NB4 (cell line): ENCODE results near the gene EVX1.

Source experiments
- DNase-seq: peaks from one replicate; pipeline ENCODE4 v3.0.0; 2010; ENCODE audit warnings: low read depth
- H3K4me3 ChIP-seq: one replicate; pipeline ENCODE4 v1.5.1; 2011; ENCODE audit warnings: mild to moderate bottlenecking, low read depth, low read length, moderate library complexity
- MYC ChIP-seq: IDR thresholded peaks from 2 replicates; pipeline ENCODE4 v1.6.1; 2011; ENCODE audit warnings: low read depth, low read length
- POLR2A ChIP-seq: IDR thresholded peaks from 2 replicates; pipeline ENCODE4 v1.6.1; 2011; ENCODE audit warnings: mild to moderate bottlenecking; ENCODE audit not compliant: insufficient read length; ENCODE audit errors: extremely low read depth
- TF ChIP-seq, protein P1 (sequence below): IDR thresholded peaks from one replicate; pipeline ENCODE4 v1.5.1; 2012; ENCODE audit warnings: low read depth, low read length
- TF ChIP-seq, protein P2 (sequence below): IDR thresholded peaks from 2 replicates; pipeline ENCODE4 v1.6.1; 2011; ENCODE audit warnings: low read depth, low read length

Gene EVX1

DNA sequence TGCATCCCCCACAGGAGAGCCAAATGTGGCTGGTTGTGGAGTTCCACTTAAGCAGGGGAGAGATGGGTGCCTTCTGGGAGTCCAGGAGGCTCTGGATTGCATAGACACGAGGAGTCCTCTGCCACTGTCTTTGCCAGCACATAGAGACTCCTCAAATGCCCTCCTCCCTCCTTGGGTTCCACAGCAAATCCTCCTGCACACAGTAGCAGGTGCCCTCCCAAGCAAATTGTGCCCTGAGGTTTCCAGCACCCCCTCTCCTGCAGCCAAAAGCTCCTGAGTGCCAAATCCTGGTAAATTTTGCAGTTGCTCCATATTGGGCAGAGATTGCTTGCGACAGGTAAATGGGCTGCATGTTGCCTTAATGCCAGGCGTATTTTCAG lies 5.8 kb downstream of the EVX1 start:
- TF ChIP-seq MYC (no peak), POLR2A (no peak)
- TF ChIP-seq, protein P1, sequence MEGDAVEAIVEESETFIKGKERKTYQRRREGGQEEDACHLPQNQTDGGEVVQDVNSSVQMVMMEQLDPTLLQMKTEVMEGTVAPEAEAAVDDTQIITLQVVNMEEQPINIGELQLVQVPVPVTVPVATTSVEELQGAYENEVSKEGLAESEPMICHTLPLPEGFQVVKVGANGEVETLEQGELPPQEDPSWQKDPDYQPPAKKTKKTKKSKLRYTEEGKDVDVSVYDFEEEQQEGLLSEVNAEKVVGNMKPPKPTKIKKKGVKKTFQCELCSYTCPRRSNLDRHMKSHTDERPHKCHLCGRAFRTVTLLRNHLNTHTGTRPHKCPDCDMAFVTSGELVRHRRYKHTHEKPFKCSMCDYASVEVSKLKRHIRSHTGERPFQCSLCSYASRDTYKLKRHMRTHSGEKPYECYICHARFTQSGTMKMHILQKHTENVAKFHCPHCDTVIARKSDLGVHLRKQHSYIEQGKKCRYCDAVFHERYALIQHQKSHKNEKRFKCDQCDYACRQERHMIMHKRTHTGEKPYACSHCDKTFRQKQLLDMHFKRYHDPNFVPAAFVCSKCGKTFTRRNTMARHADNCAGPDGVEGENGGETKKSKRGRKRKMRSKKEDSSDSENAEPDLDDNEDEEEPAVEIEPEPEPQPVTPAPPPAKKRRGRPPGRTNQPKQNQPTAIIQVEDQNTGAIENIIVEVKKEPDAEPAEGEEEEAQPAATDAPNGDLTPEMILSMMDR, result no peak
- TF ChIP-seq, protein P2, sequence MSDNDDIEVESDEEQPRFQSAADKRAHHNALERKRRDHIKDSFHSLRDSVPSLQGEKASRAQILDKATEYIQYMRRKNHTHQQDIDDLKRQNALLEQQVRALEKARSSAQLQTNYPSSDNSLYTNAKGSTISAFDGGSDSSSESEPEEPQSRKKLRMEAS, result no peak
- no peak for DNase-seq
- no peak overlapping the region for H3K4me3 ChIP-seq

DNA sequence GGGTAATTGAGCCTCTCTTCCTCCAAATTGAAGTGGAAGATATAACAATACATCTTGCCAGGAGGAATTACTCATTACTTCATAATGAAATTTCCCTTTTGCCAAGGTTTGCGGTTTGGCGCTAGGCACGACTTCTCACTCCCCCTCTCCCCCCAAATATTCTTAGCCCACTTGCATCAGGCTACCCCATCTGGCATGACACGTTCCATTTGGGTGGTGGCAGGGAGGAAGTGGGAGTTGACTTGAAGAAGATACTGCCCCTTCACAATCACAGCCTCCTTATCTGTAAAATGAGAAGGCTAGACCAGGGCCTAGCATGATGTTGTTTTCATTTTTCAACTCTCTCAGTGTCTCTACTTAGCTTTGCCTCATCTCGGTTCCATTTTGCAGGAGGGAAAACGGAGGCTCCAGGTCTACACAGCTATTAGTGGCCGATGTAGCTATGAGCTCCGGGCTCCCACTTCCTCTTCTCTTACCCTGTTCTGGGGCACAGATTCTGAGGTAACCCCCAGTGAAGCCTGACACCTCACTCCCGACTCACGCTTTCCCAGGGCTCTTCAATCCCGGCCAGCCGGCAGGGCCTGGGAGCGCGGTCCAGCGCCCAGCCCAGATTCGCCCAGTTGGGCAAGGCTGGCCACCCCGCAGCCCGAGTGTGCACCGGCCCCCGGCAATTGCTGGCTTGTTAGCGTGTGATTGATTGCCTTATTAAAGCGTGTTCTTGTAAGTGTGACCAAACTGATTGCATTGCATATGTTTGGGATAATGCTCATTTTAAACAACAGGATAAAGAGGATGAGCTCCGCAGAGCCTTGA lies 6.5 kb downstream of the EVX1 start:
- TF ChIP-seq MYC, result 0 out of 2 replicates have a peak, but pooled peaks have one; percentile 9
- no peak for TF ChIP-seq POLR2A
- peak; percentile 86 for DNase-seq
- H3K4me3 ChIP-seq, result no peak overlapping the region

DNA sequence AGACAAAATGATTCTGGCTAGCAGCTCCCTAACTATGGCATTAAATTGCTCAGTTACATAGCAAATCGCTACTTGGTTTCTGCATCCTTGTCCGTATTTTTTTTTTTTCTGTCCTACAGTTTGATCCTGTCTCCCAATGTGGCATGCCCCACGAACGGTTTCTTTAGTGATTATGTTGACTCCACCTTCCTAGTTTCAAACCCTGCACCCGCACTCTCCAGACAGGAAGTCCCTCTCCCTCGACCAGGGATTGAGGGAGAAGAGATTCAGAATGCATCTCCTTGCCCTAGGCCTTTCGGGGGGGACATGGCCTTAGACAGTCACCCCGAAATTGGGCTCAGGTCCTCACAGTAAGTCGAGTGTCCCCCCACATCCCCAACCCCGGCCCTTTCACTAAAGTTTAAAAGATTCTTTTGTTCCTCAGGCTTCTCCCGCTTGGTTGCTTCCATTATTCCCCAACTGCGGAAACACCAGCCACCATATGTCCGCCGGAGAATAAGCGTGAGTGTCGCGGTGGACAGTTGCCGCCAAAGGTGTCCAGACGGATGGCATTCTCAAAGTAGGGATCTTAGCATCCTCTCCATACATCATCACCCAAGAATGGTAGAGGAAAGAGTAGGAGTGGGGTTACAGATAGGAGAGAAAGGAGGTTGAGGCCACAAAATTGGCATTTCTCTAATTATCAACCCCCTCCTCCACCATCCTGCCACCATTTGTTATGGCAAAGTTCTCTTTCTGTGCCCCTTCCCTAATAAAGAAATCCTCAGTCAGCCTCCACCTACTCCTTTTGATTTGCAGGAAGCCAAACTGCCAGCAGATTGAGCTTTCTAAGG lies 7.3 kb downstream of the EVX1 start:
- DNase-seq, result no peak
- no peak overlapping the region for H3K4me3 ChIP-seq
- TF ChIP-seq, protein P1, result no peak
- TF ChIP-seq POLR2A, result no peak
- no peak for TF ChIP-seq MYC
- TF ChIP-seq, protein P2, result no peak

DNA sequence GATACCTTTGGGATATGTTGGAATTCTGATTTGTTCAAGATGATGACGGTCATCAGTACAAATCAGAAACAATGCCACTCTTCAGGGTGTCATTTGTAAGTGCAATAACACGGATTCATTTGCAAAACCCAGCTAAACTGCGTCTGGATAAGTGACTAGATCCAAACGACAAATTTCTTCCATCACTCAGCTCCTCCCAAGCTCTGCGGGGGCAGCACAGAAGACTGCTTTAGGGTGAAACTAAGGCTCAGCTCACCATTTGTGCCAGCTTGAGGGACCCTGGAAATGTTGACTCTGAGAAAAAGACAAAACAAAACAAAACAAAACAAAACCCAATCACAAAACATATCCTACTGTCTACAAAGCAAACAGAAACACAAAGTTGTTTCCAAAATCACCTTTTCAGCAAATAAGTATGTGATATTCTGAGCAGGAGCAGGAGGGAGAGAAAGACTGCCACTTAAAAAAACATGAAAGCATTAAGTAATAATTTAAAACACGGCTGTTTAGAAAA lies 8.0 kb downstream of the EVX1 start:
- TF ChIP-seq POLR2A (no peak), MYC (no peak)
- TF ChIP-seq, protein P2, result no peak
- TF ChIP-seq, protein P1, result no peak
- no peak for DNase-seq
- no peak overlapping the region for H3K4me3 ChIP-seq

DNA sequence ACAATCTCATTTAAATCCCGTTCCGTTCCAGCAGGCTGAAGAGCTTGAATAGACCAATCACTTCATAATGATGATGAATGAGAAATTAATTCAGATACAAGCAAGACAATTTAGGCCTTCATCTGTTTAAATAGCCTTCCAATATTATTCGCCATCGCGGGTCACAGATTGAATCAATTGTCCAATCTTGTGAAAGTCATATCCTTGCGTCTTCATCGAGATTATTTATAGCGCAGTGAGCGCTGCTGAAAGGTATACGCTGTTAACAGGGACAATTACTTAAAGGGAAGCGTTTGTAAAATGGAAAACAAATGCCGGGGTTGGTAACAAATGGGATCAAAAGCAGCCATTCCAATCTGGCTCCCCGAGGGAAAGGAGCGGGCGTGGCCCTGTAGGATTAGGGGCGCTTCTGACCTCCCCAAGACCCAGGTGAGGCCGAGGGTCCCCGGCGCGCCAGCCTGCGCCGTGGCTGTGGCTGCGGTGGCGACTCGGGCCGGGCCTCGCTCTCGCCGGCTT lies 8.6 kb downstream of the EVX1 start:
- TF ChIP-seq, protein P1, result no peak
- TF ChIP-seq MYC, result no peak
- TF ChIP-seq POLR2A, result no peak
- TF ChIP-seq, protein P2, result no peak
- H3K4me3 ChIP-seq, result no peak overlapping the region
- DNase-seq, result no peak
